Activated CD8-positive, alpha-beta T cell treated with anti-CD3 and anti-CD28 coated beads for 36 hours (primary cell): ENCODE data around the gene ADGRL2. TPM values are rescaled to one million over a fixed set of nuclear protein-coding genes. Genes with fewer than 3 reads are reported as not detected.

ENCODE experiments used
- ATAC-seq: fragments of 200-7000 bp; cut with Tn5 transposase; one replicate; pipeline ENCODE4 v1.10.0; 2021; ENCODE audit warnings: mild to moderate bottlenecking, moderate library complexity
- CTCF ChIA-PET: fragments of 350-600 bp; sonication (Branson Sonifier 250); formaldehyde crosslinking; loops from one replicate; lab custom pipeline; 2021; ENCODE audit warnings: antibody characterized with exemption; lab: Charles Lee
- POLR2A ChIA-PET: fragments of 350-600 bp; sonication (Branson Sonifier 250); formaldehyde crosslinking; loops from one replicate; lab custom pipeline; 2021; ENCODE audit warnings: antibody characterized with exemption; lab: Charles Lee
- DNase-seq: peaks from one replicate; pipeline ENCODE4 v3.0.0-alpha.2; 2020
- H3K27ac Mint-ChIP-seq: one replicate; pipeline ENCODE4 v1.8.0; 2021; ENCODE audit warnings: mild to moderate bottlenecking, mixed read lengths
- H3K27me3 Mint-ChIP-seq: one replicate; pipeline ENCODE4 v1.8.0; 2021; ENCODE audit warnings: mixed read lengths
- H3K36me3 Mint-ChIP-seq: one replicate; pipeline ENCODE4 v1.8.0; 2021; ENCODE audit warnings: low read depth, mixed read lengths
- H3K4me1 Mint-ChIP-seq: one replicate; pipeline ENCODE4 v1.8.0; 2021; ENCODE audit warnings: low read depth, mixed read lengths
- H3K4me3 Mint-ChIP-seq: one replicate; pipeline ENCODE4 v1.8.0; 2021; ENCODE audit warnings: mild to moderate bottlenecking, moderate library complexity, mixed read lengths
- H3K9me3 Mint-ChIP-seq: one replicate; pipeline ENCODE4 v1.8.0; 2021; ENCODE audit warnings: mixed read lengths
- intact Hi-C: fragments of 100-400 bp; cut with micrococcal nuclease; formaldehyde crosslinking; loops from one replicate; pipeline ENCODE4 v1.10.0; 2022
- total RNA-seq, 2 experiments: library from RNA; stranded (reverse); gene quantifications; one replicate each; pipeline ENCODE4 v1.2.3, GENCODE V29; 2021
- TF ChIP-seq, protein P1 (sequence below): fragments of 200-600 bp; IDR thresholded peaks from one replicate; pipeline ENCODE4 v1.8.0; 2022; ENCODE audit warnings: antibody characterized with exemption, mild to moderate bottlenecking

ADGRL2 gene
- total RNA-seq, 2 experiments from 2014 or later: not detected

DNA sequence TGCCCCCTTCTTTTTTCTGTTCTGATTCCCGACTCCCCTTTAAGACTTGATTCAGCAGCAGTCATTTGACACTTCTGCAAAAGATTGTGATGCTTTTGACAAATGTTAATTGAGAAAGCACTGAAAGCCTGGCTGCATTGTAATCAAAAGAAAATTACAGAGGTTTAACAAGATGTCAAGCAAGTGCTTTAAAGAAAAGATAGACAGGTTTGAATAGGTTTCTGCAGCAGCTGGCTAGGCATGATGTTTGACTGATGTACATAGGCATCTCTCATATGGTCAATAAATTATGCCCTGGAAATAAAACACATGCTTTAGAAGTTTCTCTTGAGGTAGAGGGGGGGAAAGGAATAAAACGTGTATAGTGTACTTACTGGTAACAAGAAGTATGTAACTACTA, 147.8 kb downstream of the ADGRL2 start:
- intact Hi-C loops: no loop called here
- DNase-seq (no peak), ATAC-seq (no peak)
- ChIA-PET POLR2A (no interaction called here), CTCF (no interaction called here)
- TF ChIP-seq, protein P1, sequence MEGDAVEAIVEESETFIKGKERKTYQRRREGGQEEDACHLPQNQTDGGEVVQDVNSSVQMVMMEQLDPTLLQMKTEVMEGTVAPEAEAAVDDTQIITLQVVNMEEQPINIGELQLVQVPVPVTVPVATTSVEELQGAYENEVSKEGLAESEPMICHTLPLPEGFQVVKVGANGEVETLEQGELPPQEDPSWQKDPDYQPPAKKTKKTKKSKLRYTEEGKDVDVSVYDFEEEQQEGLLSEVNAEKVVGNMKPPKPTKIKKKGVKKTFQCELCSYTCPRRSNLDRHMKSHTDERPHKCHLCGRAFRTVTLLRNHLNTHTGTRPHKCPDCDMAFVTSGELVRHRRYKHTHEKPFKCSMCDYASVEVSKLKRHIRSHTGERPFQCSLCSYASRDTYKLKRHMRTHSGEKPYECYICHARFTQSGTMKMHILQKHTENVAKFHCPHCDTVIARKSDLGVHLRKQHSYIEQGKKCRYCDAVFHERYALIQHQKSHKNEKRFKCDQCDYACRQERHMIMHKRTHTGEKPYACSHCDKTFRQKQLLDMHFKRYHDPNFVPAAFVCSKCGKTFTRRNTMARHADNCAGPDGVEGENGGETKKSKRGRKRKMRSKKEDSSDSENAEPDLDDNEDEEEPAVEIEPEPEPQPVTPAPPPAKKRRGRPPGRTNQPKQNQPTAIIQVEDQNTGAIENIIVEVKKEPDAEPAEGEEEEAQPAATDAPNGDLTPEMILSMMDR: no peak
- Mint-ChIP-seq H3K27me3 (no peaks in the 10 kb centered on the region), H3K4me3 (no peak overlapping the region), H3K4me1 (no peaks in the 10 kb centered on the region), H3K36me3 (no peaks in the 10 kb centered on the region), H3K9me3 (no peaks in the 10 kb centered on the region), H3K27ac (no peak overlapping the region)

DNA sequence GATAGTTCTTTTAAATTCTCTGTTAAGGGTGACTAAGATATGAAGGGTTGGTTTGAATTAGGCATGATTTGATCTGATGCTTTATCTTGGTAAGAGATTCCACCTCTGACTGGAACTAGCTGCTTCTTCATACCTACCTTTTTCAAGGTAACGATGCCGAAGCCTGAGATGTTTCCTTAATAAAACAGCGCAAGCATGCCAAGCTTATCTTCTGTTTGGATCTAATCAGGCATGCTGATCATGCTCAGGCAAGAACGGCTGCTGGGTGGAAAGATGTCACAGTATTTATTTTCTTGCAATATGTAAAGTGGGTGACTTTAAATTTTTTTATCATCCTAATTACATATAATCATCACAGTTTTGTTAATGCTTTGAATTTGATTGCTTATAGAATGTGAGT, 148.7 kb downstream of the ADGRL2 start:
- CTCF ChIA-PET: no interaction called here
- intact Hi-C loops: no loop called here
- no peak for ATAC-seq

DNA sequence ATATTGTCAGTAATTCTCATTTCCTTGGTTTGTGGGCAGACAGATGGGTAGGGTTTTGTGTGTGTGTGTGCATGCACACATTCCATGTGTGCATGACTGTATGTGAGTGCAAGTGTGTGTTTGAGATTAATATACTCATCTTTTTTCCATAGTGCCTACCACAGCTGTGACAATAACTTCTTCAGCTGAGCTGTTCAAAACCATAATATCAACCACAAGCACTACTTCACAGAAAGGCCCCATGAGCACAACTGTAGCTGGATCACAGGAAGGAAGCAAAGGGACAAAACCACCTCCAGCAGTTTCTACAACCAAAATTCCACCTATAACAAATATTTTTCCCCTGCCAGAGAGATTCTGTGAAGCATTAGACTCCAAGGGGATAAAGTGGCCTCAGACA, 149.3 kb downstream of the ADGRL2 start:
- POLR2A ChIA-PET: no interaction called here
- no peaks in the 10 kb centered on the region for H3K4me1 Mint-ChIP-seq
- no peaks in the 10 kb centered on the region for H3K36me3 Mint-ChIP-seq
- intact Hi-C loops: no loop called here
- no peaks in the 10 kb centered on the region for H3K9me3 Mint-ChIP-seq
- DNase-seq: no peak
- no peak for ATAC-seq
- no peak overlapping the region for H3K4me3 Mint-ChIP-seq
- no peak overlapping the region for H3K27ac Mint-ChIP-seq
- CTCF ChIA-PET: no interaction called here
- H3K27me3 Mint-ChIP-seq: no peaks in the 10 kb centered on the region
- TF ChIP-seq, protein P1: no peak

More for the DNA sequence above, 148.7 kb downstream of the ADGRL2 start:
- POLR2A ChIA-PET: no interaction called here
- TF ChIP-seq, protein P1: no peak
- Mint-ChIP-seq H3K27me3 (no peaks in the 10 kb centered on the region), H3K4me1 (no peaks in the 10 kb centered on the region), H3K9me3 (no peaks in the 10 kb centered on the region), H3K36me3 (no peaks in the 10 kb centered on the region), H3K4me3 (no peak overlapping the region), H3K27ac (no peak overlapping the region)
- no peak for DNase-seq

DNA sequence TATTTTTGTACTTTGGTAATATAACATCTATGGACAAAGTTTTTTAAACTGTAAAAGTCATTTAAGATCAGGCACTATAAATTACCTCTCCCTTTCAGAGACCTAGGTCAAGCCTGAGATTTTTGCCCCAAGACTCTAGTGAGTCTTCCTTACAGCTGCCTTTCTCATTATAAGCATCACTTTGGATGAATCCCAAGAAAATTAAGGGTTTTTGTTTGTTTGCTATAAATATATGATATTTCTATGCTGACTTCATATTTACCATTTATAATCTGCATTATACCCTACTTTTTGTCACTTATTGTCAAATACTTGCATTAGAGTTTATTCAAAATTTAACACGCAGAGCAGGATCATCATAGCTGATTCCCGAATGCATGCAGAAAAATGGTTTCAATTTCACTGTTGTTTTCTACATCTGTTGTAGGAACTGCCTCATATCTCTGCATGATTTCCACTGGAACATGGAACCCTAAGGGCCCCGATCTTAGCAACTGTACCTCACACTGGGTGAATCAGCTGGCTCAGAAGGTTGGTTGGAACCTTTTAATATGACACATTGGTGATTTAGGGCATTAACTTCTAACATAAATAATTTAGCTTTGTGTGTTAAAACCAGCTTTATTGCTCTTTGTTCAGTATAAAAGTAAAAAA, 150.0 kb downstream of the ADGRL2 start:
- TF ChIP-seq, protein P1: no peak
- POLR2A ChIA-PET: no interaction called here
- intact Hi-C loops: no loop called here
- no peak overlapping the region for H3K27ac Mint-ChIP-seq
- no peaks in the 10 kb centered on the region for H3K4me1 Mint-ChIP-seq
- CTCF ChIA-PET: no interaction called here
- H3K9me3 Mint-ChIP-seq: no peaks in the 10 kb centered on the region
- H3K4me3 Mint-ChIP-seq: no peak overlapping the region
- no peaks in the 10 kb centered on the region for H3K27me3 Mint-ChIP-seq
- H3K36me3 Mint-ChIP-seq: no peaks in the 10 kb centered on the region
- ATAC-seq (no peak), DNase-seq (no peak)

DNA sequence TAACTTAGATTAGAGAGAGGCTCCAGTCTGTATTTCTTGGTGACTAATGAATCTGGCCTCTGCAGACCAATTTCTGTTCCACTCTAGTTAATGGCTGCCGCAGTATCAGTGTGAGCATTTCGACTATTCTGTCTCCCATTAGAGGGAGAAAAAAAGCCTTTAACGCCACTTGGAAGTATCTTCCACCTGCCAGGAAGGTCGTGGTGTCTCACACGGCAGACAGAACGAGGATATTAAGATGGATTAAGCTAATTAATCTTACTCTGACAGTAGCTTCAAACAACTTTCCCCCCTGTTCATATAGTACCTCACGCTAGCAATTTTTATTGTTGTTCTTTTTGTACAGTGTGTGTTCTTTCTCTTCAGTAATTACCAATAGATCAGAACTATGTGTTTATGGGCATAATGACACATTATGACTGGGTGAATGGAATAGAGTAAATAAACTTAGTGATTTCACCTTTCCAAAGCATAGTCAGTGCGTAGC, 153.8 kb downstream of the ADGRL2 start:
- no peaks in the 10 kb centered on the region for H3K4me1 Mint-ChIP-seq
- intact Hi-C loops: no loop called here
- H3K36me3 Mint-ChIP-seq: no peaks in the 10 kb centered on the region
- ChIA-PET POLR2A (no interaction called here), CTCF (no interaction called here)
- H3K9me3 Mint-ChIP-seq: no peaks in the 10 kb centered on the region
- DNase-seq (no peak), ATAC-seq (no peak)
- no peak overlapping the region for H3K4me3 Mint-ChIP-seq
- H3K27me3 Mint-ChIP-seq: no peaks in the 10 kb centered on the region
- no peak overlapping the region for H3K27ac Mint-ChIP-seq
- TF ChIP-seq, protein P1: no peak
